ENCODE data around the gene YAP1.
"Not testable (repeated sequence)": the region's sequence is repeated elsewhere in the genome, so short reads cannot be mapped to it uniquely, and the experiment has no call there.

Gene YAP1

DNA sequence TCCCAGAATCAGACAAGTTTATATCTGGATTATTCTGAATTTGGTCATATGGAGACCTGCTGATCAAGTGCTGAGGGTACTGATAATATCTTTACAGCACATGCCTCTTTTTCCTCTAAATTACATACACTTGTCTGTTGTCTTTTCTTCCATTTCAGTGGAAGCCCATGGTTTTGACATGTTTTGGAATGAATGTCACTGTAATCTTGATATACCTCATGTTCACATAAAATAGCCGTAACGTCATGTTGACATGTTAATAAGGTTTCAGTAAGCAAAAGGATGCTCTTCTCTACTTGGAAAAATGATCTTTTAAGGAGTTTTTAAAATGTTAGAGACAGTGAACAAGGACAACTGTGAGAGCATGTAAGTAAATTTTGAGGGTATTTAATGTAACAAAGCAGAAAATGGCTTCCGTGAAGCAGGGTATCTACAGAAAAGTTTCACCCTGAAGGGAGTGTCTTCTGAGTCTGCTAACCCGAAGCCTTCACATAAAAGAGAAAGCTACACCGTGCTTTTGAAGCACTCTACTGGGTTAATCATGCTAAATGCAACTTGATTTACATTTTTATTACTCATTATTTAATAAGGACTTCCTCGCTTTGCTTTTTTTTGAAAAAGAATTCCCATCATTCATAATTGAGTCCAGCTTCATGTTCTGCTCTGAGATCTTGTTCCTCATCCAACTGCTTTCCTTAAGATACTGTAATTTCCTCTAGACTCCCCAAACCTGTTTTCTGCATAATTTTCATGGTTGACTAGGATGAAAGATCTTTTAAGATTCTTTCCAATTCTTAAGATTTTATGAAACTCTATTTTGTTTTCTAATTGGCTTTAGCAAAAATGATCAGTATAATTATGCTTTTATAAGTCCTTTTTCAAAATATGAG, 56.2 kb downstream of the YAP1 start:
- no peak for DNase-seq

DNA sequence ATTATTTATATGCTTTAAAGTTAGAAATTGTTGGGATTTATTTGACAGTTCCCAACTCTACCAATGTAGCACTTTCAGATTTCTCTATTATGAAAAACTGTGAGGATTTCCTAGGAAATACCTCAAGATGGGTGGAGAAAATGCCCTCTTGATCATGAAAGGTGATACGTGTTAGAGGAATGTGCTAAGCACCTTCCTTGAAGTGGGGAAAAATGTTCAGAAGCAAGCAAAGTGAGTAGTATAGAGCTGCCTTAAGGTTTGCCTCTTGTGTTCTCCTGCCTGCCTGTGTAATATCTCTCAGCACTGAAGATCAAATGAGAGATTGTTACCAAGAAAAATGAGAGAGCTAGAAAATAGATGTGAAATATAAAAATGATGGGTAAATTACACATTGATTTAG, 58.2 kb downstream of the YAP1 start:
- DNase-seq = no peak

DNA sequence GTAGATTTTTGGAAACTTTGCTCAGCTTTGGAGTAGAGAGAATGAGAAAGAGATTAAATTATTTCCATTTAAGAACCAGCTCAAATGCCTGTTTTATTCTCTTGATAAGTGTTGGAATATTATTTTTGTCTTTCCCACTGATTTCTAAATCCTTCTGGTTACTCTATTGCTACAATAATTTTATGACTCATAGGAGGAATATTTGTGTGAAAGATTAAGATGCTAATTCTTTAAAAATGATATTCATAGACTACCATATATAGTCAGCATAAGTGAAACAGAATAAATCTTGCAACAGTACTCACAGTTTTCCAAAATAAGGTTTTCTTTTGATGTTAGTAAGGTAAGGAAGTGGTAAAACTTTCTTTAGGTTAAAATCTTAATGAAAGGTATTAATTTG, 60.9 kb downstream of the YAP1 start:
- no peak for DNase-seq

GRCh38 chr11:102172127-102172848, 62.0 kb downstream of the YAP1 start:
- DNase-seq = no peak

GRCh38 chr11:102177126-102177525, 66.9 kb downstream of the YAP1 start:
- DNase-seq = no peak

DNA sequence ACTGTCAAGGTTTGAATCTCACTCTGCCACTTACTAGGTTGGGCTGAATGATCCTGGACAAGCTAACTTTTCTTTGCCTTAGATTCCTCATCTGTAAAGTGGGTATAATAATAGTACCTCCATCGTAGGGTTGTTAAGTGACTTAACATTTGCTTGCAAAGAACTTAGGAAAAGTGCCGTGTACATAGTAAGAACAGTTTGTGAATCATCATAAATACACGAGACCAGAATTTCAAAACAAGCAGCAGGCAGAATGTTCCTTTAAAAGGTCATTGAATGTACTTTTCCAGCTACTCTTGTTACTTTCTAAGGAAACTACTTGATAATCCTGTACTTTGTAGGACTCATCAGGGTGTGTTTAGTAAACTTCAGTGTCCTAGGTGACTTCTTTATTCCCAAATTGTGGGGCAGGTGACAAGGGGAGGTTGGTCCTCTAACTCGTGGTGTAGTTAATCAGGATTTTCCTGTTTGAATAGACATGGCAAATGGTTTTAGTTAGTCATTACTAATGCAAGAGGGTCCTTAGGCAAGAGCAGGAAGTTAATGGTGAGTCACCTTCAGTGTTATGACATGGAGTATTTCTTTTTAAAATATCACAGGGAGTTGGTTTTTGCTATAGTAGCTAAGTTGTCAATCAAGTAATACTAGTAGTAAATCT, 67.9 kb downstream of the YAP1 start:
- no peak for DNase-seq

DNA sequence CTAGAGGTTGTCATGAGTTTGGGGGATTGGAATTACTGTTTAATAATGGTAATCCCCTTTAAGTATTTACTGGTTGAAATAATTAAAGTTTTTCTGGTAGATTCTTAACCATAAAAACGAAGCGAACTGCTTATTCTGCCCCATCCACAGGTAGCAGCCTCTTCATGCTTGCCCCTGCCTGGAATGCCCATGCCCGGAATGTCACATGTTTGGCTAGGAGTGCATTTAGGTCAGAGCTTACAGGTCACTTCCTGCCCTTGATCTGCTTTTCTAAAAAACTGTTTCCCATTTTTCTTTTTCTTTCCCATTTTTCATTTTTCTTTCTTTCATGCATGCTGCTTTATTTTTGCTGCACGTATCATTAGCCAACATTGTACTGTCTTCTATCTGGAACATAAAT, 69.1 kb downstream of the YAP1 start:
- DNase-seq = no peak

- no peak for DNase-seq
Measured at GRCh38 chr11:102184269-102184987, 74.2 kb downstream of the YAP1 start.

- no peak for DNase-seq
Measured at GRCh38 chr11:102186551-102187191, 76.4 kb downstream of the YAP1 start.

DNA sequence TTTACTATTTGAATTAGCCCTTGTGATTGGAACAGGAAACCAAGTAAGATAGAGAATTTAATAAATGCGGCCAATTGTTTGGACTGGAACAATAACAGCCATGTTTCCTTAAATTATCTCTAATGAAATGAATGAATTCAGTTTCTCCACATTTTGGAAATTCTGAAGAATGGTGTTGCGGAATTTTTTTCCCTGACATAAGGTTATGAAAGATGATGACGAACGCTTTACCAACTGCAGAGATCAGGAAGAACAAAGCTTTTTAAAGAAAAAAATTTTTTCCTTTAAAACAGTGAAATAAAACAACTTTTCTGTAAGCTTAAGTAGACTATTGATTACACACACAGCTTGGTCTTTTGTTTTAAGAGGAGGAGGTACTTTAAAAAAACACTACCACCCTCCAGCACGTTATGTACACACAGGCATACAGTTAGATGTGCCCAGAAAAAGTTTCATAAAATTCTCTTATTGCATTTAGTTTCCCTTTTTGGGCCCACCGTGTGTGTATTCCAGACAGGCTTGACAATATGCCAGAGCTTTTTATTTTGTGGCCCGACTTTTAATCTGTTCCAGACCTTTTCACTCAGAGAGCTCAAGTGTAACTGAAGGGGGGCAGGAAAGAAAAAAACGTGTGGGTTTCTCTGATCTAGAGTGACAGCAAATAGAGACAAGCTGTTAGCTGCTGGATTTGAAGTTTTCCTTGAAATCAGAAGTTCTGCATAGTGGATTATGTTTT, 77.3 kb downstream of the YAP1 start:
- DNase-seq = no peak

DNA sequence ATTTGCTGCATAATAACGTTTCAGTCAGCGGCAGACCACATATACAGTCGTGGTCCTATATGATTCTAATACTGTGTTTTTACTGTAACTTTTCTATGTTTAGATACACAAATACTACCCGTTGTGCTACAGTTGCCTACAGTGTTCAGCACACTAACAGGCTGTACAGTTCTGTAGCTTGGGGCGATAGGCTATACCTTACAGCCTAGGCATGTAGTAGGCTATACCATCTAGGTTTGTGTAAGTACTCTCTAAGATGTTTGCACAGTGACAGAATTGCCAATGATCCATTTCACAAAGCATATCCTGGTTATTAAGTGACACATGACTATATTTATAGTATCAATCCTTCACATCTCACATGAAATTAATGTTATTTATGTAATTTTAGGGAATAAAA, 78.2 kb downstream of the YAP1 start:
- DNase-seq = no peak

DNA sequence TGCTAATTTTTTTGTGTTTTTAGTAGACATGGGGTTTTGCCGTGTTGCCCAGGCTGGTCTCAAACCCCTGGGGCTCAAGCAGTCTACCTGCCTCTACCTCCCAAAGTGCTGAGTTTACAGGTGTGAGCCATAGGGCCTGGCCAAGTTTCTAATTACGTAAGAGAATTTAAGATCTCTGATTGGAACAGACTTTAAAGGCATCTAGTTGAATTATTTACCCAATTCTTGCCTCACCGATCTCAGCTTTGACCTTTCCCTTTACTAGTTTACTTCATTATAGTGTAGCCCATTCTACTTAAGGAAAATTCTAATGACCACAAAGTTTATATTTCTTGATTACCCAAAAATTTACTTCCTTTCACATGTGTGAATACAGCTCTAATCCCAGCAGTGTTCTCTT, 81.6 kb downstream of the YAP1 start:
- DNase-seq = no peak

DNA sequence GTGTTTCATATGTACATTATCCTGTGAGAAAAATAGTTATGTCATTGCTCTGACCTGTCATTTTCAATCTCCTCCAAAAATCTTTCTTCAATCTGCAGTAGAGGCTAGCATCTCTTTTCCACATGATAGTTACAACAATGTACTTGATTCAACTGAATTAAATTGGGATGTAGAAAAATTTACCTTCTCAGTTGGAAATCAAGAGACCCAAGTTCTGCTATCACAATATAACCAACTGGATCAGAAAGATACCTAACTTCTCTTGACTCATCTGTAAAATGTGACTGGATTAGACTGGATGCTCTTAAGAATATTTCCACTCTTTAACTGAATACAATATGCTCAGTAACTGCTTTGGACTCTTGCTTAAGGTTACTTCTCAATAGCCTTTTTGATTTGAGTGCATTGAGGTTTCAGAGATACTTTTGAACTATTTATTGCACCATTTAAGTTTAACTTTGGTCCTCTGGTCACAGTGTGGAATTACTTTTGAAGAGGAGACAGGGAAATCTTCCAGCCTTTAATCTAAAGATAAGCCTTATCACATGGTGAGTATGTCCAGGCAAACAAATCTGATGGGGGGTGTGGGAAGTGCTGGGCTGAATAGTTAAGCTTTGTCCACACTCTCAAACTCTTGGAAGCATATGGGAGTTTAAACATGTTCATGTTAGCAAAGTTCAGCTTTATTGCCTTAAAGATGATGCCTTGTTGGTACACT, 82.3 kb downstream of the YAP1 start:
- DNase-seq = no peak

- DNase-seq = no peak
Measured at GRCh38 chr11:102194257-102194656, 84.0 kb downstream of the YAP1 start.

- DNase-seq = no peak
Measured at GRCh38 chr11:102194990-102195389, 84.7 kb downstream of the YAP1 start.

GRCh38 chr11:102196351-102196750, 86.1 kb downstream of the YAP1 start:
- DNase-seq = no peak

- DNase-seq = no peak
Measured at GRCh38 chr11:102196816-102197215, 86.6 kb downstream of the YAP1 start.

GRCh38 chr11:102197670-102198139, 87.5 kb downstream of the YAP1 start:
- DNase-seq = no peak

DNA sequence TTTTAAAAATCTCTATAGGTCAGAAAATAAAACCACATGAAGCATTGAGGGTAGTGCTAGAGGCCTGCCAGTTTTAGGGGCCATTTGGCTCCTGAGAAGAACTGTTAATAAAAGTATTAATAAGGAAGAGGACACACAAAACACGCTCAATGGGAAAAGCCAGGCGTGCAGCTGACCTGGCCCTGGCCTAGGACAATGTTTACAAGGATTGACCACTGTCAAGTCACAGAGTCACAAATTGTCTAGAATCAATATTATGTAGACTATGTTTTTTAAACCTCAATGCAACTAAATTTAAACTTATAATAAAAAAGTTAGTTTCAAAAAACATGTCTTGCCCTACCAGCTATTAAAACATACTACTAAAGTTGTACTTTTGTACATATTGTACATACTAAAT, 89.4 kb downstream of the YAP1 start:
- no peak for DNase-seq

GRCh38 chr11:102200325-102200724, 90.1 kb downstream of the YAP1 start:
- not testable (repeated sequence) for DNase-seq

DNA sequence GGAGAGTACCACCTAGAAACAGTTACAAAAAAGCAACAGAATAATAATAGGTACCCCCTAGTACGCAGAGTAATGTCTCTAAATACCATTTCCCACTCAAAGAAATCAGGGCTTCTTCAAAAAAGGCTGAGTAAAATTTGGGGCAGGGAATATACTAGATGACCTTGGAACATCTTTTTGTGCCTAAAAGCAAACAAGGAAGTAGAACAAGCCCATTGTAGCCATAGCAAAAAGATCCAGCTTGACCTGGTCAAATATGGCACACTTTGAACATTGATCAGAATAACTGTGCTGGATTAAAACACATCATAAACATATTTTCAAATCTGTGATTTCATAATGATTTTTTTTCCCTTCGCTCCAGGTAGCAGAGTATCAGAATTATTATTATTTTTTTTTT, 91.5 kb downstream of the YAP1 start:
- DNase-seq = no peak

All from stimulated activated CD4-positive, alpha-beta T cell treated with anti-CD3 and anti-CD28 coated beads, Interleukin-15, amount 100 ng/mL, for 24 hours (primary cell).